ENCODE measurements around the gene SPAG5. TPM values are rescaled to one million over a fixed set of nuclear protein-coding genes. Genes with fewer than 3 reads are reported as not detected.

The SPAG5 gene
- total RNA-seq, 1 experiment from 2014 or later: 38.1 TPM

GRCh38 chr17:28573966-28574480 is 24.8 kb downstream of the SPAG5 start:
- BruUV-seq (replicated peaks): no TSS peak

GRCh38 chr17:28573521-28573920 is 25.3 kb downstream of the SPAG5 start:
- intact Hi-C loops (cut with micrococcal nuclease): no loop called here
- no peak for DNase-seq (ENCODE audit: unreplicated experiment)
- peaks cover 13% of the 10 kb centered on the region for H3K36me3 Mint-ChIP-seq (ENCODE audit: insufficient read depth, unreplicated experiment)
- no TSS peak for BruUV-seq (replicated peaks)
- no peaks in the 10 kb centered on the region for H3K27me3 Mint-ChIP-seq (ENCODE audit: insufficient read depth, unreplicated experiment)
- H3K4me1 Mint-ChIP-seq (ENCODE audit: insufficient read depth, unreplicated experiment): peaks cover 29% of the 10 kb centered on the region
- no peak for TF ChIP-seq CTCF (IDR thresholded peaks at IDR 0.05; ENCODE audit: unreplicated experiment)
- POLR2A ChIA-PET: no interaction called here
- H3K9me3 Mint-ChIP-seq (ENCODE audit: unreplicated experiment): no peaks in the 10 kb centered on the region
- no peak overlapping the region for H3K27ac Mint-ChIP-seq (ENCODE audit: low read depth, unreplicated experiment)
- CTCF ChIA-PET: interaction anchor here (0.5 to 0.7 kb wide), 2 partner anchors 25 to 1065 kb away, joined by 3 to 4 read pairs; no protein-coding TSS in a partner anchor
- H3K4me3 Mint-ChIP-seq (ENCODE audit: unreplicated experiment): no peak overlapping the region

More at GRCh38 chr17:28573966-28574480, 24.8 kb downstream of the SPAG5 start:
- Mint-ChIP-seq H3K27me3 (ENCODE audit: insufficient read depth, unreplicated experiment) (no peaks in the 10 kb centered on the region), H3K9me3 (ENCODE audit: unreplicated experiment) (no peaks in the 10 kb centered on the region), H3K27ac (ENCODE audit: low read depth, unreplicated experiment) (no peak overlapping the region), H3K36me3 (ENCODE audit: insufficient read depth, unreplicated experiment) (peaks cover 10% of the 10 kb centered on the region), H3K4me3 (ENCODE audit: unreplicated experiment) (no peak overlapping the region), H3K4me1 (ENCODE audit: insufficient read depth, unreplicated experiment) (peaks cover 29% of the 10 kb centered on the region)
- intact Hi-C loops (cut with micrococcal nuclease): no loop called here
- DNase-seq (ENCODE audit: unreplicated experiment): no peak
- TF ChIP-seq CTCF (IDR thresholded peaks at IDR 0.05; ENCODE audit: unreplicated experiment): no peak
- CTCF ChIA-PET: interaction anchor here (0.5 kb wide), 1 partner anchor 1065 kb away, joined by 3 read pairs; no protein-coding TSS in a partner anchor
- POLR2A ChIA-PET: no interaction called here

- BruUV-seq (replicated peaks): no TSS peak
- H3K9me3 Mint-ChIP-seq (ENCODE audit: unreplicated experiment): no peaks in the 10 kb centered on the region
- CTCF ChIA-PET: interaction anchor here (0.7 kb wide), 1 partner anchor 25 kb away, joined by 4 read pairs; no protein-coding TSS in a partner anchor
- no peak for DNase-seq (ENCODE audit: unreplicated experiment)
- POLR2A ChIA-PET: interaction anchor here (2.4 kb wide), 1 partner anchor 16 kb away, joined by 6 read pairs; no protein-coding TSS in a partner anchor
- no peak for TF ChIP-seq CTCF (IDR thresholded peaks at IDR 0.05; ENCODE audit: unreplicated experiment)
- peaks cover 18% of the 10 kb centered on the region for H3K36me3 Mint-ChIP-seq (ENCODE audit: insufficient read depth, unreplicated experiment)
- intact Hi-C loops (cut with micrococcal nuclease): no loop called here
- no peak overlapping the region for H3K27ac Mint-ChIP-seq (ENCODE audit: low read depth, unreplicated experiment)
- H3K4me3 Mint-ChIP-seq (ENCODE audit: unreplicated experiment): no peak overlapping the region
- no peaks in the 10 kb centered on the region for H3K27me3 Mint-ChIP-seq (ENCODE audit: insufficient read depth, unreplicated experiment)
- peaks cover 29% of the 10 kb centered on the region for H3K4me1 Mint-ChIP-seq (ENCODE audit: insufficient read depth, unreplicated experiment)
These were observed 25.8 kb downstream of the SPAG5 start for GRCh38 chr17:28573040-28573380.

- TF ChIP-seq CTCF (IDR thresholded peaks at IDR 0.05; ENCODE audit: unreplicated experiment): no peak
- DNase-seq (ENCODE audit: unreplicated experiment): no peak
- POLR2A ChIA-PET: interaction anchor here (1.0 to 2.8 kb wide), 15 partner anchors 11 to 237 kb away, joined by 3 to 25 read pairs (median 8); partner anchors contain the start of genes BLTP2, IFT20, POLDIP2 and SLC46A1
- intact Hi-C loops (cut with micrococcal nuclease): no loop called here
- Mint-ChIP-seq H3K9me3 (ENCODE audit: unreplicated experiment) (no peaks in the 10 kb centered on the region), H3K36me3 (ENCODE audit: insufficient read depth, unreplicated experiment) (peaks cover 20% of the 10 kb centered on the region), H3K4me1 (ENCODE audit: insufficient read depth, unreplicated experiment) (peaks cover 29% of the 10 kb centered on the region), H3K27me3 (ENCODE audit: insufficient read depth, unreplicated experiment) (no peaks in the 10 kb centered on the region), H3K27ac (ENCODE audit: low read depth, unreplicated experiment) (peak overlapping the region; percentile 85), H3K4me3 (ENCODE audit: unreplicated experiment) (peak overlapping the region; percentile 93)
- BruUV-seq (replicated peaks): no TSS peak
- CTCF ChIA-PET: interaction anchor here (0.6 to 1.1 kb wide), 3 partner anchors 24 to 32 kb away, joined by 3 to 5 read pairs (median 4); no protein-coding TSS in a partner anchor
These were observed 26.4 kb downstream of the SPAG5 start for GRCh38 chr17:28572259-28573039.

Data from MCF 10A (cell line).